Osteocyte (in vitro differentiated cells): Measurements from ENCODE around the gene TRAP1. TPM values are rescaled to one million over a fixed set of nuclear protein-coding genes. Genes with fewer than 3 reads are reported as not detected.

Source experiments
- DNase-seq: peaks from one replicate; pipeline ENCODE4 v3.0.0; 2021; ENCODE audit warnings: mixed read lengths; ENCODE audit not compliant: unreplicated experiment; ENCODE audit errors: extremely low spot score
- H3K27ac Mint-ChIP-seq: one replicate; pipeline ENCODE4 v1.8.0; 2021; ENCODE audit warnings: mild to moderate bottlenecking, mixed read lengths; ENCODE audit not compliant: unreplicated experiment
- H3K27me3 Mint-ChIP-seq: one replicate; pipeline ENCODE4 v1.8.0; 2021; ENCODE audit warnings: mixed read lengths; ENCODE audit not compliant: unreplicated experiment
- H3K36me3 Mint-ChIP-seq: one replicate; pipeline ENCODE4 v1.8.0; 2021; ENCODE audit warnings: mixed read lengths; ENCODE audit not compliant: unreplicated experiment
- H3K4me1 Mint-ChIP-seq: one replicate; pipeline ENCODE4 v1.8.0; 2021; ENCODE audit warnings: mixed read lengths; ENCODE audit not compliant: unreplicated experiment
- H3K4me3 Mint-ChIP-seq: one replicate; pipeline ENCODE4 v1.8.0; 2021; ENCODE audit warnings: mild to moderate bottlenecking, moderate library complexity, mixed read lengths; ENCODE audit not compliant: unreplicated experiment
- H3K9me3 Mint-ChIP-seq: one replicate; pipeline ENCODE4 v1.8.0; 2021; ENCODE audit warnings: mixed read lengths; ENCODE audit not compliant: unreplicated experiment
- CTCF ChIP-seq: fragments of 200-600 bp; sonication (generic); IDR thresholded peaks from 2 replicates; pipeline ENCODE4 v1.5.0; 2021; ENCODE audit warnings: antibody characterized with exemption, mild to moderate bottlenecking, moderate library complexity
- total RNA-seq: library from RNA; stranded (reverse); gene quantifications from 2 replicates; pipeline ENCODE4 v1.2.1, GENCODE V29; 2021

Gene TRAP1
- total RNA-seq, 1 donor from 2014 or later: 81.9 TPM

GRCh38 chr16:3754772-3755171, 37.4 kb upstream of the TRAP1 start:
- TF ChIP-seq CTCF: no peak
- Mint-ChIP-seq H3K4me1 (peaks cover 13% of the 10 kb centered on the region), H3K27me3 (no peaks in the 10 kb centered on the region), H3K9me3 (no peaks in the 10 kb centered on the region), H3K27ac (no peak overlapping the region), H3K36me3 (peaks cover 53% of the 10 kb centered on the region), H3K4me3 (no peak overlapping the region)
- DNase-seq: no peak

- H3K4me3 Mint-ChIP-seq: no peak overlapping the region
- H3K4me1 Mint-ChIP-seq: peaks cover 13% of the 10 kb centered on the region
- DNase-seq: no peak
- H3K9me3 Mint-ChIP-seq: no peaks in the 10 kb centered on the region
- H3K27ac Mint-ChIP-seq: no peak overlapping the region
- peaks cover 57% of the 10 kb centered on the region for H3K36me3 Mint-ChIP-seq
- H3K27me3 Mint-ChIP-seq: no peaks in the 10 kb centered on the region
- TF ChIP-seq CTCF: no peak
Observed at GRCh38 chr16:3754081-3754703, 36.9 kb upstream of the TRAP1 start.

- Mint-ChIP-seq H3K27ac (peak overlapping the region; percentile 37), H3K4me3 (no peak overlapping the region), H3K36me3 (peaks cover 58% of the 10 kb centered on the region), H3K27me3 (no peaks in the 10 kb centered on the region), H3K4me1 (peaks cover 13% of the 10 kb centered on the region), H3K9me3 (no peaks in the 10 kb centered on the region)
- DNase-seq: no peak
- TF ChIP-seq CTCF: no peak
Observed at GRCh38 chr16:3752984-3753383, 35.7 kb upstream of the TRAP1 start.

- peaks cover 58% of the 10 kb centered on the region for H3K36me3 Mint-ChIP-seq
Observed at GRCh38 chr16:3751878-3752277, 34.6 kb upstream of the TRAP1 start.

GRCh38 chr16:3748307-3748706, 31.0 kb upstream of the TRAP1 start:
- Mint-ChIP-seq H3K4me3 (no peak overlapping the region), H3K27ac (no peak overlapping the region), H3K36me3 (peaks cover 57% of the 10 kb centered on the region)

More at GRCh38 chr16:3751878-3752277, 34.6 kb upstream of the TRAP1 start:
- TF ChIP-seq CTCF: no peak
- H3K27ac Mint-ChIP-seq: no peak overlapping the region
- H3K4me3 Mint-ChIP-seq: no peak overlapping the region
- H3K27me3 Mint-ChIP-seq: no peaks in the 10 kb centered on the region
- no peak for DNase-seq
- H3K4me1 Mint-ChIP-seq: peaks cover 13% of the 10 kb centered on the region
- H3K9me3 Mint-ChIP-seq: no peaks in the 10 kb centered on the region

More at GRCh38 chr16:3748307-3748706, 31.0 kb upstream of the TRAP1 start:
- DNase-seq: no peak
- Mint-ChIP-seq H3K4me1 (no peaks in the 10 kb centered on the region), H3K9me3 (no peaks in the 10 kb centered on the region), H3K27me3 (no peaks in the 10 kb centered on the region)
- TF ChIP-seq CTCF: no peak
